Activated CD4-positive, alpha-beta T cell treated with anti-CD3 and anti-CD28 coated beads, Interleukin-2, amount 50 U/mL, for 16 hours (primary cell): ENCODE results near the gene AHCY.
A peak's percentile ranks its signal among the peaks of the same experiment; 100 is the strongest.
"Not testable (repeated sequence)": the region's sequence is repeated elsewhere in the genome, so short reads cannot be mapped to it uniquely, and the experiment has no call there.

Source experiments
- DNase-seq: peaks from one replicate; pipeline ENCODE4 v3.0.0-alpha.2; 2020

The AHCY gene

GRCh38 chr20:34322267-34323105 lies 19.3 kb upstream of the AHCY start:
- no peak for DNase-seq

- no peak for DNase-seq
Observed at GRCh38 chr20:34320861-34321260, 17.7 kb upstream of the AHCY start.

- DNase-seq: no peak
Observed at GRCh38 chr20:34318609-34319443, 15.7 kb upstream of the AHCY start.

GRCh38 chr20:34316196-34316814 lies 13.2 kb upstream of the AHCY start:
- DNase-seq: no peak

GRCh38 chr20:34315236-34315635 lies 12.1 kb upstream of the AHCY start:
- no peak for DNase-seq

- peak; percentile 91 for DNase-seq
Observed at GRCh38 chr20:34312544-34313217, 9.5 kb upstream of the AHCY start.

- DNase-seq: no peak
Observed at GRCh38 chr20:34312024-34312460, 8.9 kb upstream of the AHCY start.

GRCh38 chr20:34311118-34312023 lies 8.2 kb upstream of the AHCY start:
- DNase-seq: no peak

GRCh38 chr20:34310481-34311117 lies 7.4 kb upstream of the AHCY start:
- no peak for DNase-seq

- DNase-seq: no peak
Observed at GRCh38 chr20:34309691-34310090, 6.5 kb upstream of the AHCY start.

GRCh38 chr20:34305333-34306230 lies 2.4 kb upstream of the AHCY start:
- no peak for DNase-seq

- DNase-seq: no peak
Observed at GRCh38 chr20:34302312-34302722, 838 bp downstream of the AHCY start.

GRCh38 chr20:34301587-34302311 lies 1.4 kb downstream of the AHCY start:
- DNase-seq: no peak

GRCh38 chr20:34300809-34301586 lies 2.2 kb downstream of the AHCY start:
- DNase-seq: no peak

- DNase-seq: no peak
Observed at GRCh38 chr20:34300256-34300806, 2.8 kb downstream of the AHCY start.

- no peak for DNase-seq
Observed at GRCh38 chr20:34299556-34300255, 3.4 kb downstream of the AHCY start.

- not testable (repeated sequence) for DNase-seq
Observed at GRCh38 chr20:34298294-34298784, 4.8 kb downstream of the AHCY start.
